PC-3 (cell line): Measurements from ENCODE around the gene DUS3L.

ENCODE experiments used
- CTCF ChIP-seq: fragments of 300-600 bp; sonication (generic); conservative IDR thresholded peaks from 2 replicates; pipeline ENCODE4 v1.5.1; 2017; ENCODE audit warnings: antibody characterized with exemption, low read depth, mild to moderate bottlenecking, low read length
- EZH2 ChIP-seq: fragments of 300-600 bp; sonication (generic); IDR thresholded peaks from one replicate; pipeline ENCODE4 v1.6.1; 2017; ENCODE audit warnings: antibody characterized with exemption, mild to moderate bottlenecking, low read length; ENCODE audit not compliant: unreplicated experiment
- EZH2phosphoT487 ChIP-seq: fragments of 300-600 bp; sonication (generic); IDR thresholded peaks from 2 replicates; pipeline ENCODE4 v1.6.1; 2018; ENCODE audit warnings: mild to moderate bottlenecking, antibody characterized with exemption, low read length, borderline replicate concordance

- no peak for TF ChIP-seq CTCF
- TF ChIP-seq EZH2, result no peak
- TF ChIP-seq EZH2phosphoT487, result no peak
Measured at GRCh38 chr19:5801796-5802619, 11.0 kb upstream of the DUS3L start.
